SK-N-MC (cell line): ENCODE data around the gene LRBA.

Experiments
- DNase-seq: peaks from one replicate; pipeline ENCODE4 v3.0.0-alpha.2; 2011; ENCODE audit warnings: low read depth, low spot score
- H3K27ac ChIP-seq: fragments of 200-600 bp; sonication (generic); 2 replicates; pipeline ENCODE4 v1.5.1; 2016; ENCODE audit warnings: mixed run types
- H3K36me3 ChIP-seq: fragments of 200-600 bp; sonication (generic); 2 replicates; pipeline ENCODE4 v1.6.1; 2017; ENCODE audit warnings: antibody characterized with exemption, low read length, mixed read lengths; ENCODE audit not compliant: insufficient read depth
- H3K4me3 ChIP-seq: fragments of 200-600 bp; sonication (generic); 2 replicates; pipeline ENCODE4 v1.5.1; 2016
- H3K9ac ChIP-seq: fragments of 200-600 bp; sonication (generic); 2 replicates; pipeline ENCODE4 v1.8.0; 2017; ENCODE audit warnings: mixed run types, mixed read lengths; ENCODE audit not compliant: insufficient read length
- H3K9me3 ChIP-seq: fragments of 200-600 bp; sonication (generic); 2 replicates; pipeline ENCODE4 v1.6.1; 2017; ENCODE audit warnings: low read depth, mild to moderate bottlenecking, antibody characterized with exemption, low read length, moderate library complexity, mixed read lengths
- EZH2 ChIP-seq: fragments of 200-600 bp; sonication (generic); IDR thresholded peaks from one replicate; pipeline ENCODE4 v1.6.1; 2017; ENCODE audit warnings: antibody characterized with exemption
- FOXP2 ChIP-seq: optimal IDR thresholded peaks from 2 replicates; pipeline ENCODE3; 2011; ENCODE audit warnings: mild to moderate bottlenecking, moderate library complexity; ENCODE audit not compliant: insufficient read depth; ENCODE audit errors: extremely low read length, control extremely low read depth
- POLR2AphosphoS5 ChIP-seq: IDR thresholded peaks from 2 replicates; pipeline ENCODE4 v1.6.1; 2012; ENCODE audit warnings: mild to moderate bottlenecking, low read depth, low read length, borderline replicate concordance

Gene LRBA

DNA sequence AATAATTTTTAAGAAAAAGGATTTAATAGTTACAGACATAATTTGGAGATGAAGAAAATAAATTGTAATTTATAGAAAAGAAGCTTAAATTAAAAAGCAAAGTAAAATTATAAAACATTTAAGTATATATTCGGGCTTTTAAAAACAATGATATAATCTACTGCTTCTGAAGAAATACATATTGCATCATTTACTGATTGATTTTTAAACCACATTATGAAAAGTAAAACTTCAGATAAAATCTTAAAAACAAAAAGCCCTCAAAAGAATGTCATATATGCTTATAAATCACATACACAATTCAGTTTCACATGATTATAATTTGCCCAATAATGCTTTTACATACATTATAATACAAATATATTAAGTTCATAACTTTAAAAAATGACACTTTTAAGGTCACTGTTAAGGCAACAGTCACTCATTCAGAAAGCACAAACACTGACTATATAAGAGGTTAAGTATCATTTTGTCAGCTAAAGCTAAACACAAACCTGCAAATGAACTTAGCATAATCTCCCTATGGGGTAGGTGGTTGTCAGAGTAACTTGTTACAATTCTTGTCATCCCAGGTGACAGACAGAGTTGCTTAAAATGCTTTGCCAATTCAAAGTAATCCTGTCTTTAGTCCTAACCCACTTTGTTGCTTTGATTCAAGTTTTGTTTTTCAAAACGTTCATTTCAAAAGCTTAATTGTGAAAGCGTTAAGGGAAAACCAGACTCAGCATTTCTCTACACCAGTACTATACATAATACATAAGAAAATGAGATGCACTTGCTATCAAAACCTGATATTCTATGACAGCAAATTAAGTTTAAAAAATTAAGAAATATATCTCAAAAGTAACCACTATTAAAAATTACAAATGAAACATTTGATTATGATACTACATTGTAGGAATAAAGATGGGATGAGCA, 523.7 kb downstream of the LRBA start:
- DNase-seq, result no peak
- Histone ChIP-seq H3K9ac (no peak overlapping the region), H3K36me3 (no peaks in the 10 kb centered on the region), H3K27ac (no peak overlapping the region), H3K9me3 (no peaks in the 10 kb centered on the region), H3K4me3 (no peak overlapping the region)
- TF ChIP-seq EZH2 (no peak), FOXP2 (no peak), POLR2AphosphoS5 (no peak)

DNA sequence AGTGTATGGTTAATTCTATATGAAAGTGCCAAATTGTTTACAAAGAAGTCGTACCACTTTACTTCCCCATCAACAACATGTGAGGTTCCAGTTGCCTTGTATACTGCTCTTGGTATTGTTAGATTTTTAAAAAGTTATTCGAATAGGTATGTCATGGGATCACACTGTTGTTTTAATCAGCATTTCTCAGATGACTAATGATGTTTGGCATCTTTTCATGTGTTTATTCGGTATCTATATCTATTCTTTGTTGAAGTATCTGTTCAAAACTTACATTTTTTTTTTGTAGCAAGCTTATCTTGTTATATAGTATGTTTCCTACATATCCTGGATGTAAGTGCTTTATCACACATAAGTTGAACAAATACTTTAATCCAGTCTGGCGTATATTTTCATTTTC, 532.5 kb downstream of the LRBA start:
- no peaks in the 10 kb centered on the region for H3K36me3 ChIP-seq
- no peak for DNase-seq
- H3K27ac ChIP-seq, result no peak overlapping the region
- no peak overlapping the region for H3K4me3 ChIP-seq
- no peaks in the 10 kb centered on the region for H3K9me3 ChIP-seq
- H3K9ac ChIP-seq, result no peak overlapping the region
- TF ChIP-seq POLR2AphosphoS5, result no peak
- no peak for TF ChIP-seq EZH2
- no peak for TF ChIP-seq FOXP2

DNA sequence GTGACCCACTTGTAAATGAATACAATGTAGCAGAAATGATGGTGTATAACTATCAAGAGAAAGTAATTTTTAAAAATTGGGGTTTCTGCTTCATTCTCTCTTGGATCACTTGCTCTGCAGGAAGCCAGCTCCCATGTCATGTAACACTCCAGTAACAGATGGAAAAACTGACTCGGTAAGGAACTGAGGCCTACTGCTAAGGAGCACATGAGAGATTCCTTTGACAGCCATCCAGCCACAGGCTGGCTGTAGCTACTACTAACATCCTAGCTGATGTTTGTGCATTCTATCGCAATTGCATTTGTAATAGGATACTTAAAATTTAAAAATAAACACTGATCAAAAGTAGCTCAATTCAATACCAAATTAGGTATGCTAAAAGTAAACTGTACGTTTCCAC, 535.4 kb downstream of the LRBA start:
- DNase-seq, result no peak
- Histone ChIP-seq H3K27ac (no peak overlapping the region), H3K36me3 (no peaks in the 10 kb centered on the region), H3K4me3 (no peak overlapping the region), H3K9me3 (no peaks in the 10 kb centered on the region), H3K9ac (no peak overlapping the region)
- no peak for TF ChIP-seq EZH2
- TF ChIP-seq POLR2AphosphoS5, result no peak
- no peak for TF ChIP-seq FOXP2

DNA sequence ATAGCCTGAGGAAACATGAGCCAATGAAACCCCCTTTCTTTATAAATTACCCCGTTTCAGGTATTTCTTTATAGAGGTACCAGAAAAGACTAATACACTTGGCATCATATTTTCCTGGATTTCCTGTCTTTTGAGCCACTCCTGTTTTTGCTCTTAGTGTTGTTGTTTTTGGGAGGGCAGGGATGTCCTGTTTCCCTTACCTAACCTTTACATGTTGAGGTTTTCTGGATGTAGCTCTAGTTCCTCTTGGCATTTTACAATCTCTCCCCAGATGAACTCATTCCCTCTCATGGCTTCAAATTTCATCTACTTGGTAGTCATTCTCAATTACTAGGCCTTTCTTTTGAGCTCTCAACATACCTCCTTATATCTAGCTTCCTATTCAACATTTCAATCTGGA, 537.2 kb downstream of the LRBA start:
- Histone ChIP-seq H3K9me3 (no peaks in the 10 kb centered on the region), H3K4me3 (no peak overlapping the region), H3K36me3 (no peaks in the 10 kb centered on the region), H3K9ac (no peak overlapping the region), H3K27ac (no peak overlapping the region)
- no peak for DNase-seq
- TF ChIP-seq FOXP2, result no peak

DNA sequence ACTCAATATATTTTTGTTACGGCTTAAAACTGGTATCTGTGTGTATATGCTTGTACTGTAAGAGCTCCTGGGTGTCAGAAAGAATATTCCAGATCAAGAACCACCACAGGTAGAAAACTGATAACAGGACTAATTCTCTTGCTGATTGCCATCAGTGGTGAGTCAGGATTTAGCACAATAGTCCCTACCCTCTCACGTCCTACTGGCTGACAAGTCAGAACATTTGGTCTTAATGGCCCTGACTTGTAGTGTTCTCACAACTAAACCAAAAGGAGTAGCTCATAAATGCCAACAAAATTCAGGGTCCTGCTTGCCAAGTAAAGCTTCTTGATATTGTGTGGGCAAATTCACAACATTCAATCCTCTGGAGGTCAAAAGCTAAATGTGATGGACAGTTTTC, 538.3 kb downstream of the LRBA start:
- H3K9me3 ChIP-seq, result no peaks in the 10 kb centered on the region
- TF ChIP-seq POLR2AphosphoS5 (no peak), EZH2 (no peak), FOXP2 (no peak)

DNA sequence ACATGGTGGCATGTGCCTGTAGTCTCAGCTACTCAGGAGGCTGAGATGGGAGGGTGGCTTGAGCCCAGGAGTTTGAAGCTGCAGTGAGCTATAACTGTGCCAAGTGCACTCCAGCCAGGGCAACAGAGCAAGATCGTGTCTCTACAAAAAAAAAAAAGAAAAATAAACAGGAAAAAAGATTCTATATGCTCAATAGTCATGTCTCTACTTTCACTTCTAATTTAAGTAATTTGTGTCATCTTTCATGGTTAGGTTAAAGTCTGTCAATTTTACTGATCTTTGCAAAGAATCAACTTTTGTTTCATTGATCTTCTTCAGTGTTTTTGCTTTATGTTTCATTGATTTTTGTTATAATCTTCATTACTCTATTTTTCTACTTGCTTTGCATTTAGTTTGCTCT, 539.3 kb downstream of the LRBA start:
- no peaks in the 10 kb centered on the region for H3K9me3 ChIP-seq
- no peak overlapping the region for H3K9ac ChIP-seq
- no peak for TF ChIP-seq FOXP2
- TF ChIP-seq EZH2, result no peak
- no peak for TF ChIP-seq POLR2AphosphoS5
- no peak overlapping the region for H3K4me3 ChIP-seq
- no peaks in the 10 kb centered on the region for H3K36me3 ChIP-seq
- H3K27ac ChIP-seq, result no peak overlapping the region
- DNase-seq, result no peak

More for the DNA sequence above, 538.3 kb downstream of the LRBA start:
- Histone ChIP-seq H3K36me3 (no peaks in the 10 kb centered on the region), H3K9ac (no peak overlapping the region), H3K4me3 (no peak overlapping the region), H3K27ac (no peak overlapping the region)
- DNase-seq, result no peak

DNA sequence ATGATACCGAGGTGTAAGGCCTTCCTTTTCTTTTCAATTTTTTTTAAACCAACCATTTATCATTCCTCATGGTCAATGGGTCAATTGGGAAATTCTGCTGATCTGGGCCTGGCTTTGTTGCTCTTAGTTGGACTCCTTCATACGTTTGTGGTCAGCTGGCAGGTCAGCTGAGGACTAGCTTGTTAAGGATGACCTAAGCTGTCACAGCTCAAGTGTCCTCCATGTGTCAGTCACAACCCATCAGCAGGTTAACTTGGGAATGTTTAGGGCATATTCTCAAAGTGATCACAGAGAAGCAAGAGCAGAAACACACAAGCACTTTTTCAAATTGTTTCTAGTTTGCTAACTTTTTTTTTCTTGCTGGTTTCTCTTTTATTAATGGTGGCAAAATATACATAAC, 550.6 kb downstream of the LRBA start:
- TF ChIP-seq POLR2AphosphoS5 (no peak), FOXP2 (no peak), EZH2 (no peak)
- no peaks in the 10 kb centered on the region for H3K36me3 ChIP-seq
- DNase-seq, result no peak

DNA sequence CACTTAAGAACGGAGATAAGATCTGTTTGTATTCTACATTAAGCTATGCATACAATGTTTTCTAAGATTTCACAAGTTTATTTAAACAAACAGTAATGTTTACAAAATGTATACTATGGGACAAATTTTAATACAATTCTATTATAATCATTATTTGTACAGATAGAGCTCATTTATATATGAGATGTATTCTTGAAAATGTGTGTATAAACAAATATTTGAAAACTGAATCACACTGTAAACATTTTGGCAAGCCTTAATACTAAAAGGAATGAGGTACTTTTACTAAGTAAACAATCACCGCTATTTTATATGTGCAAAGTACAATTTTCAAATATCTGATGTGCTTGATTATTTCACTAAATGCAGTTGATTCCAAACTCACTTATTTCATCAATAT, 552.3 kb downstream of the LRBA start:
- no peaks in the 10 kb centered on the region for H3K9me3 ChIP-seq
- H3K4me3 ChIP-seq, result no peak overlapping the region
- H3K36me3 ChIP-seq, result no peaks in the 10 kb centered on the region
- no peak overlapping the region for H3K27ac ChIP-seq
- DNase-seq, result no peak
- H3K9ac ChIP-seq, result no peak overlapping the region
- TF ChIP-seq EZH2, result no peak
- no peak for TF ChIP-seq POLR2AphosphoS5
- no peak for TF ChIP-seq FOXP2

More for the DNA sequence above, 550.6 kb downstream of the LRBA start:
- Histone ChIP-seq H3K9ac (no peak overlapping the region), H3K27ac (no peak overlapping the region), H3K4me3 (no peak overlapping the region), H3K9me3 (no peaks in the 10 kb centered on the region)

DNA sequence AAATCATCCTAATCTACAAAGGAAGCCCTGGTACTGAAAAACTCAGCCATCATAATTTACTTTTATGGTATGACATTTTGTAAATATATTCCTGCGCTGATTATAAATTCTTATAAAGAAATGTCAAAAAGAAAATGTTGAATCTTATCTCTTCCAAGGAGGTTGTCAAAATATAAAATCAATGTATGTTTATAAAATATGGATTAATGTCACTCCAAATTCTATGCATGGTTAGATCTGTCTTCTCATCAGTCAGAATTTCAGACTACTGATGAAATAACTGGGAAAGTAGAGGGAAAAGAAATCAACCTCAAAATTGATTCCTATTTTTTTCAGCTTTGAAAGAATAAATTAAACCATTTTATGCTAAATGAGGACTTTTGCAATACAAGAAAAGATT, 553.1 kb downstream of the LRBA start:
- Histone ChIP-seq H3K27ac (no peak overlapping the region), H3K9me3 (no peaks in the 10 kb centered on the region), H3K36me3 (no peaks in the 10 kb centered on the region), H3K9ac (no peak overlapping the region), H3K4me3 (no peak overlapping the region)
- TF ChIP-seq POLR2AphosphoS5 (no peak), EZH2 (no peak), FOXP2 (no peak)
- no peak for DNase-seq
